Fibroblast of villous mesenchyme (primary cell): ENCODE measurements around the gene FOXO3. TPM values are rescaled to one million over a fixed set of nuclear protein-coding genes. Genes with fewer than 3 reads are reported as not detected.

Experiments used
- DNase-seq: peaks from one replicate; pipeline ENCODE4 v3.0.0-alpha.2; 2010; ENCODE audit warnings: low read depth
- H3K4me3 ChIP-seq: 2 replicates; pipeline ENCODE4 v1.5.1; 2011; ENCODE audit warnings: low read depth, mild to moderate bottlenecking, low read length
- total RNA-seq: library from RNA; depleted of rRNA; stranded (reverse); fragments of >200 nt; gene quantifications from 2 replicates; pipeline ENCODE4 v1.2.3, GENCODE V29; 2012
- TF ChIP-seq, protein P1 (sequence below): IDR thresholded peaks from 2 replicates; pipeline ENCODE4 v1.5.1; 2012; ENCODE audit warnings: low read depth, mild to moderate bottlenecking, low read length; ENCODE audit not compliant: insufficient read depth

The FOXO3 gene
- total RNA-seq, 1 donor = 43.2 TPM

DNA sequence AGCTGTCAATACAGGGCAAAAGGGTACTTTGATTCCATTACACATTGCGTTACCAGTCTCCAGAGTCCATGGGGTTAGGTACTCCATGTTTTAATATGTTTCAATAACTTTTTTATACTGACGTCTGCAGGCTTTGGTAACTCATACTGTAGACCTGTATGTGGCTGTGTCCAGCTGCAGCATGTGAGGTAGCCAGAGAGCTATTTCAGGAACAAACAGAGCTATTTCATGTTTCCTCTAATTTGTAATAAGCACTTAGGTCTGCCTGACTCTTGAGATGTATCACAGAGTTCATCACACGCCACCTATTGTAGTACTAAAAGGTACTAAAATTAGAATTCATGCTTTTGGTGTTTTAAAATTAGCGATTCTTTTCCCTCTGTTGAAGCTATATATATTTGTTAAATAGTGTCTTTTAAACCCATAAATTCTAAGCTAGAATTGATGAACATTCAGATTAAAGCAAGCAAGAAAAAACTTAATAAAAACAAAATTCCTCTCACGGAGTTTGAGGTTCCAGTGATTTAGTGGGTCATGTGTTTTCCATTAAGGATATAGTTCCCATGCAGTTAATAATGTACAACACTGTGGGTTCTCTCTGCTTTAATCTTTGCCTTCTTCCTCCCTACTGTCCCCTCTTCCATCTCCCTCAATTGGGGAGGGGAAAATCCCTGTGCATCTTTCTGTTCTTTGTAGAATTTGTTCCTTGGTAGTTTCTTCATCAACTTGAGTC is 37.0 kb downstream of the FOXO3 start:
- no peak overlapping the region for H3K4me3 ChIP-seq
- TF ChIP-seq, protein P1, sequence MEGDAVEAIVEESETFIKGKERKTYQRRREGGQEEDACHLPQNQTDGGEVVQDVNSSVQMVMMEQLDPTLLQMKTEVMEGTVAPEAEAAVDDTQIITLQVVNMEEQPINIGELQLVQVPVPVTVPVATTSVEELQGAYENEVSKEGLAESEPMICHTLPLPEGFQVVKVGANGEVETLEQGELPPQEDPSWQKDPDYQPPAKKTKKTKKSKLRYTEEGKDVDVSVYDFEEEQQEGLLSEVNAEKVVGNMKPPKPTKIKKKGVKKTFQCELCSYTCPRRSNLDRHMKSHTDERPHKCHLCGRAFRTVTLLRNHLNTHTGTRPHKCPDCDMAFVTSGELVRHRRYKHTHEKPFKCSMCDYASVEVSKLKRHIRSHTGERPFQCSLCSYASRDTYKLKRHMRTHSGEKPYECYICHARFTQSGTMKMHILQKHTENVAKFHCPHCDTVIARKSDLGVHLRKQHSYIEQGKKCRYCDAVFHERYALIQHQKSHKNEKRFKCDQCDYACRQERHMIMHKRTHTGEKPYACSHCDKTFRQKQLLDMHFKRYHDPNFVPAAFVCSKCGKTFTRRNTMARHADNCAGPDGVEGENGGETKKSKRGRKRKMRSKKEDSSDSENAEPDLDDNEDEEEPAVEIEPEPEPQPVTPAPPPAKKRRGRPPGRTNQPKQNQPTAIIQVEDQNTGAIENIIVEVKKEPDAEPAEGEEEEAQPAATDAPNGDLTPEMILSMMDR = no peak
- peak; percentile 51 for DNase-seq

DNA sequence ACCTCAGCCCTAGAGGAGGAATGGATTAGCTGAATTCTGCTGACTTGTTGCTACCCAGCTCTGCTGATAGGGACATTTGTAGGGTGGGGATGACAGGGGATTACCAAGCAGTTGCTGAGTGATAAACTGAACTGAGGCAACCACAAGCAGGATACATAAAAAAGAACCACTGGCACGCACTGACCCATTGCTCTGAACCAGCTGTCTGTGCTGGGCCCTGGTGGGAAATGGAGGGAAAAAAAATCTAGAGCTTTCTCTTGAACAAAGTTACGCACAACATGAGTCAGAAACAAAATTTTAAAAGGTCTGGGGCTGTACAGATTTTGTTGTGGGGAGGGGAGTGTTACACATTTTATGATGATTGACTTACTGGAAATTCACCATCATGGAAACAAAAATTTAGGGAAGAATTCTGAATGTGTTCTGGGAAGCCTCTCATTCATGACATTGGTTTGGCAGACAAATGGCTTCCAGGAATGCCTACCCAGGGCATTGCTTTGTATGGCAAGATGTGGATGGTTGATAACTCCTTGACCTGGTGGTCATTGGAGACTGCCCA is 37.7 kb downstream of the FOXO3 start:
- DNase-seq = peak; percentile 99
- no peak overlapping the region for H3K4me3 ChIP-seq
- TF ChIP-seq, protein P1 = no peak

DNA sequence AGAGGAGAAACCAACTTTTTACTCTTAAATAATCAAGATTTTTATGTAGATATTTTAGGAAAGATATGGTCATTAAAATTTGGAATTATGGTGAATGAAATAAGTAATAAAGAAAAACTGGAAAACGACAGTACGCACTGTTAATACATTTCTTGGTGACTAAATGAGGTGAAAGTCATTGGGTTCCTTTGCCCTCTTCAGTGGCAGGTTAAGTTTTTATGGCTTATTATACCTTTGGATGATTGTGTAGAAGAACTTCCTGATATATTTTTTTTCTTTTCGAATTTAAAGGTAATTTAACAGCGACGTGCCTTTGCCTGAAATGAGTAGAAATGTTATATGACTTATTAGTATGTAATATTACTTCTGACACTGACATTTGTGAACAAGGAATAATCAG is 43.4 kb downstream of the FOXO3 start:
- DNase-seq = no peak
- TF ChIP-seq, protein P1 = no peak
- no peak overlapping the region for H3K4me3 ChIP-seq

DNA sequence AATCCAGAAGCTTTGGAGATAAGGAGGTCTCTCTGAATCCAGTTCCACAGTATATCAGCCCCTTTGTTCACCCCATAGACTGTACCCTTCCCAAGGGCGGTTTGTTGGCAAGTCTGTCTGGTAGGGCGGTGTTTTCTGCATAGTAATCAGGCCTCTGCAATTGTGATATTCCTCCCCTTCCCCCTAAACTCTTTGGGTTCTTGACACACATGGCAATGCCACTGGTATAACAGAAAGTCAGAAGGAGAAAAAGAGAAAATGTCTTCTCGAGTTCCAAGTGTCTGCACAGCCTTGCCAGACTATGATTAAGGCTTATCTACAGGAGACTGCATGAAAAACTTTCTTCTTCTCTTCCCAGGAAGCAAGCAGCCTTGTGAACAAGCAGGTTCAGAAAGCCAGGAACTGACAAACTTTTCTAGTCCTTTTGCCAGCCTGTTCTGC is 45.6 kb downstream of the FOXO3 start:
- no peak for DNase-seq
- H3K4me3 ChIP-seq = no peak overlapping the region
- TF ChIP-seq, protein P1 = no peak

DNA sequence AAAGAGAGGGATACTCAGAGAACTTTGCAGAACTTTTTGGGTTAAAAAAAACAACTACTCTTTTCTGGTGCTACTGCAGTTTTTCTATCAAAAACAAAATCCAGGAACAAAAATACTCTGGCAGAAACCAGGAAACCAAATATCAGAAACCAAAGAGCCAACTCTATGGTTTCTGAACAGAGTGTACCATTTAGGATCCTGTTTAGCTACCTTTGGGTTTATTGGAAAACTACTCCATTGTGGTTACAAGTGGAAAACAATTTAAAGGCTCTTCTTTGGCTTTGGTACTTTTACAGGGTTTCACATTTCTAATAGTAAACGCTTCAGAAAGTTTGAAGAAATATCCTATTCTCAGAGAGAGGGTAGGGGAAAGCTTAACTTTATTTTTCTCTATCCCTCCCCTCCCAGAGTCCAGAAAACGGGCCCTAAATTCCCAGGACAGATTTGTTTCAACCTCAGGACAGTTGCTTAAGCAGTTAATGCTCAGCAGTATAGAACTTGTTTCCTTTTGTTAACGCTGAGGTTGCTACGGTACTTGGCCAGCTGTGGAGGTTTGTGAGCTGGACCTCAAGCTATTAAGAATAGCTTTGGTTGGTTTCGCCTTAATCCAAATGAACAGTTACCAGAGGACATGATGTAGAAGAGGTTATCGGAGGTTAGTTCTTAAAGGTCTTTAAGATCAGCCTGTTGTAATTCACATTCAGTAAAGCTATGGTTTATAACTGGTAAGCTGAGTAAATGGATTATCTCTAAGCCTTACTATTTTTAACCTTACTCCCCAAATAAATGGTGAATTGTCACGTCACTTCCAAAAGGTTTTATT is 47.9 kb downstream of the FOXO3 start:
- DNase-seq = peak; percentile 89
- no peak overlapping the region for H3K4me3 ChIP-seq
- TF ChIP-seq, protein P1 = no peak

DNA sequence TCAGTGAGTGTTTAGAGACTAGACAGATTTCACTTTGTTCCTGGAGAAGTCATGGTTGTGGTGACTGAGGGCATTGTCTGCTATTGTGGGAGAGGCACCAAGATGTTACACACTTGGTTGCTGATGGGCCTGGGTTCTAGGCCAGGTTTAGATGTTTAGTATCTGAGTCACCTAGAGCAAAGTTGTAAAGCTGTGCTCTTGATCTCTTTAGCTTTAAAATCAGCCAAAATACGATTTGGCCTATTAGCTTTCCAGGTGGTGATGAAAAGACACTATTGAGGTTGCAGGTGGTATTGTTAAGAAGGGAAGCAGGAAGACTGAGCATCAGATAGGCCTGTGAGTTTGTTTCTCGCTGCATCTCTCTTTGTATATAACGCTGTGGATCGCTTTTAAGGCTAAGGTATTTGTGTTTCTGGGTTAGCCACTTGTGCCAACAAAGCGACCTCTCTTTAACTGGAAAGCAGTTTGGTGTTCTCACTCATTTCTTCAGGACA is 48.6 kb downstream of the FOXO3 start:
- no peak for DNase-seq
- TF ChIP-seq, protein P1 = no peak
- H3K4me3 ChIP-seq = no peak overlapping the region
